Measurements from ENCODE around the gene CDC14B. TPM values are rescaled to one million over a fixed set of nuclear protein-coding genes. Genes with fewer than 3 reads are reported as not detected.

The CDC14B gene
- total RNA-seq, 1 experiment from 2014 or later: 28.4 TPM

GRCh38 chr9:96508227-96508940 is 111.3 kb downstream of the CDC14B start:
- WGBS (ENCODE audit: extremely low coverage, insufficient read length, low lambda C conversion rate): no CpG with 5 or more reads among the region's 14 CpGs
- no peak overlapping the region for H3T11ph ChIP-seq (ENCODE audit: low read length)

More at GRCh38 chr9:96508227-96508940, 111.3 kb downstream of the CDC14B start:
- Mint-ChIP-seq H3K27ac (peak overlapping the region in 2 of 3 experiments; percentile 43 to 78; a peak in 3 of 7 replicates), H3K36me3 (ENCODE audit: insufficient read depth in 1 of 3, low read depth in 3 of 3) (peaks cover 7 to 21% (median 15%) of the 10 kb centered on the region in 3 experiments; a peak in 6 of 7 replicates), H3K27me3 (ENCODE audit: low read depth) (no peaks in the 10 kb centered on the region), H3K4me3 (no peak overlapping the region), H3K4me1 (peaks cover 17 to 19% of the 10 kb centered on the region in 2 experiments), H3K9me3 (no peaks in the 10 kb centered on the region)
- no peak overlapping the region for H3K23ac ChIP-seq (ENCODE audit: insufficient read length, low read depth, low read length)
- H2BK12ac ChIP-seq (ENCODE audit: insufficient read length, low read depth, low read length): no peak overlapping the region
- H4K20me1 ChIP-seq (ENCODE audit: control insufficient read depth, insufficient read depth, insufficient read length): no peaks in the 10 kb centered on the region
- H3K56ac ChIP-seq (ENCODE audit: insufficient read length, low read depth, low read length): no peak overlapping the region
- H2AFZ ChIP-seq (ENCODE audit: low read length): no peak overlapping the region
- TF ChIP-seq, protein P1, sequence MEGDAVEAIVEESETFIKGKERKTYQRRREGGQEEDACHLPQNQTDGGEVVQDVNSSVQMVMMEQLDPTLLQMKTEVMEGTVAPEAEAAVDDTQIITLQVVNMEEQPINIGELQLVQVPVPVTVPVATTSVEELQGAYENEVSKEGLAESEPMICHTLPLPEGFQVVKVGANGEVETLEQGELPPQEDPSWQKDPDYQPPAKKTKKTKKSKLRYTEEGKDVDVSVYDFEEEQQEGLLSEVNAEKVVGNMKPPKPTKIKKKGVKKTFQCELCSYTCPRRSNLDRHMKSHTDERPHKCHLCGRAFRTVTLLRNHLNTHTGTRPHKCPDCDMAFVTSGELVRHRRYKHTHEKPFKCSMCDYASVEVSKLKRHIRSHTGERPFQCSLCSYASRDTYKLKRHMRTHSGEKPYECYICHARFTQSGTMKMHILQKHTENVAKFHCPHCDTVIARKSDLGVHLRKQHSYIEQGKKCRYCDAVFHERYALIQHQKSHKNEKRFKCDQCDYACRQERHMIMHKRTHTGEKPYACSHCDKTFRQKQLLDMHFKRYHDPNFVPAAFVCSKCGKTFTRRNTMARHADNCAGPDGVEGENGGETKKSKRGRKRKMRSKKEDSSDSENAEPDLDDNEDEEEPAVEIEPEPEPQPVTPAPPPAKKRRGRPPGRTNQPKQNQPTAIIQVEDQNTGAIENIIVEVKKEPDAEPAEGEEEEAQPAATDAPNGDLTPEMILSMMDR (conservative IDR thresholded peaks at IDR 0.05): no peak
- no peak overlapping the region for H2AK5ac ChIP-seq (ENCODE audit: insufficient read length, low read length)
- no peaks in the 10 kb centered on the region for H3K23me2 ChIP-seq (ENCODE audit: insufficient read length, low read depth, low read length, poor library complexity, severe bottlenecking)
- no peak overlapping the region for H2BK15ac ChIP-seq (ENCODE audit: low read depth, low read length)
- no peak overlapping the region for H2BK20ac ChIP-seq (ENCODE audit: low read depth, low read length, poor library complexity, severe bottlenecking)
- H3K4me2 ChIP-seq (ENCODE audit: insufficient read depth, insufficient read length, low read length): no peak overlapping the region
- H3K18ac ChIP-seq (ENCODE audit: insufficient read length, low read depth, low read length): no peak overlapping the region
- H4K8ac ChIP-seq (replicated peaks; ENCODE audit: insufficient read length, low read depth, low read length): no peak overlapping the region
- H3K9me3 ChIP-seq (ENCODE audit: control insufficient read depth, low read depth, low read length): no peaks in the 10 kb centered on the region
- H3K27me3 ChIP-seq (ENCODE audit: insufficient read depth, low read length): no peaks in the 10 kb centered on the region
- H2BK5ac ChIP-seq (ENCODE audit: insufficient read length, low read length): no peak overlapping the region
- H2BK120ac ChIP-seq (ENCODE audit: low read depth, low read length, poor library complexity, severe bottlenecking): no peak overlapping the region
- H3K79me1 ChIP-seq (ENCODE audit: insufficient read depth, low read depth, low read length, poor library complexity, severe bottlenecking): no peaks in the 10 kb centered on the region
- no peaks in the 10 kb centered on the region; the same call in none of the 2 replicates for H3K4me1 ChIP-seq (ENCODE audit: insufficient read depth, low read length)
- no peak overlapping the region for H3K4ac ChIP-seq (ENCODE audit: low read depth, low read length)
- H3K14ac ChIP-seq (ENCODE audit: insufficient read depth, low read length): no peak overlapping the region
- H4K5ac ChIP-seq (ENCODE audit: insufficient read length, low read depth, low read length): no peak overlapping the region
- H3K79me2 ChIP-seq (ENCODE audit: insufficient read depth, low read length): no peaks in the 10 kb centered on the region
- H3K9ac ChIP-seq (ENCODE audit: extremely low read depth, insufficient read length, low read length): no peak overlapping the region
- DNase-seq: no peak
- no peak overlapping the region for H3K27ac ChIP-seq (ENCODE audit: insufficient read length, low read depth, low read length)
- no peak overlapping the region for H4K91ac ChIP-seq (ENCODE audit: insufficient read length, low read depth, low read length)
